Breast epithelium (tissue), 4 donors: ENCODE data around the gene KRTAP5-5. TPM values are rescaled to one million over a fixed set of nuclear protein-coding genes. Genes with fewer than 3 reads are reported as not detected.
A peak's percentile ranks its signal among the peaks of the same experiment; 100 is the strongest.

Source experiments
- DNase-seq, 2 donors: peaks; one replicate each; pipeline ENCODE4 v3.0.0-alpha.2; 2019; ENCODE audit warnings: low spot score in 2 of 2
- H3K27ac ChIP-seq, 2 donors: fragments of 200-600 bp; sonication (generic) in 1 of 2; one replicate each; pipeline ENCODE4 v1.5.1; 2016 to 2019; ENCODE audit warnings: mild to moderate bottlenecking in 1 of 2
- H3K27me3 ChIP-seq, 2 donors: fragments of 200-600 bp; sonication (generic) in 1 of 2; one replicate each; pipeline versions ENCODE4 v1.5.1 to v1.6.0; 2017 to 2019; ENCODE audit warnings: control low read depth in 1 of 2, mild to moderate bottlenecking in 1 of 2
- H3K36me3 ChIP-seq: fragments of 200-600 bp; one replicate; pipeline ENCODE4 v1.5.1; 2019
- H3K4me1 ChIP-seq, 2 donors: fragments of 200-600 bp; sonication (generic); one replicate each; pipeline ENCODE4 v1.5.1; 2016 to 2019; ENCODE audit warnings: control low read depth in 1 of 2
- H3K4me3 ChIP-seq, 3 donors: fragments of 200-600 bp; sonication (generic); 1 replicate in 2 of 3; 2 replicates in 1 of 3; pipeline ENCODE4 v1.5.1; 2016 to 2019; ENCODE audit warnings: mild to moderate bottlenecking in 3 of 3, moderate library complexity in 2 of 3
- H3K9me3 ChIP-seq, 2 donors: fragments of 200-600 bp; sonication (generic) in 1 of 2; one replicate each; pipeline ENCODE4 v1.5.1; 2016 to 2019; ENCODE audit warnings: control low read depth in 1 of 2
- CTCF ChIP-seq, 3 donors: fragments of 450-650 bp; IDR thresholded peaks; one replicate each; pipeline ENCODE4 v1.5.1; 2016 to 2017; ENCODE audit warnings: antibody characterized with exemption in 3 of 3, mild to moderate bottlenecking in 3 of 3, moderate library complexity in 3 of 3
- POLR2A ChIP-seq: fragments of 450-650 bp; IDR thresholded peaks from one replicate; pipeline ENCODE4 v1.6.1; 2016; ENCODE audit warnings: antibody characterized with exemption, mild to moderate bottlenecking, moderate library complexity
- POLR2AphosphoS5 ChIP-seq, 3 donors: sonication (generic); formaldehyde crosslinking; IDR thresholded peaks; one replicate each; pipeline ENCODE4 v1.6.1; 2017; ENCODE audit warnings: antibody characterized with exemption in 3 of 3
- intact Hi-C: fragments of 100-400 bp; cut with DNase I; formaldehyde crosslinking; loops from one replicate; pipeline ENCODE4 v1.15.1; 2023; ENCODE audit warnings: low total_unique reads
- total RNA-seq, 3 donors: library from RNA; depleted of rRNA; stranded (reverse); fragments of >200 nt; gene quantifications; one replicate each; pipeline ENCODE4 v1.1.0, GENCODE V29; 2016

The KRTAP5-5 gene
- total RNA-seq, 3 donors from 2014 or later: not detected

- intact Hi-C loops: no loop called here
- H3K27ac ChIP-seq: no peak overlapping the region
- no peaks in the 10 kb centered on the region for H3K9me3 ChIP-seq
- H3K36me3 ChIP-seq: no peaks in the 10 kb centered on the region
- no peak for DNase-seq
- H3K4me3 ChIP-seq: no peak overlapping the region
- TF ChIP-seq POLR2A: no peak
- no peak for TF ChIP-seq CTCF (IDR thresholded peaks at IDR 0.05)
- H3K4me1 ChIP-seq: no peaks in the 10 kb centered on the region
- peaks cover 0 to 30% of the 10 kb centered on the region in 2 donors for H3K27me3 ChIP-seq
These were observed 46.7 kb downstream of the KRTAP5-5 start for GRCh38 chr11:1676229-1676740.

GRCh38 chr11:1679881-1680280 is 50.3 kb downstream of the KRTAP5-5 start:
- Histone ChIP-seq H3K4me1 (no peaks in the 10 kb centered on the region), H3K27me3 (peaks cover 0 to 19% of the 10 kb centered on the region in 2 donors), H3K36me3 (no peaks in the 10 kb centered on the region), H3K27ac (no peak overlapping the region), H3K4me3 (no peak overlapping the region), H3K9me3 (no peaks in the 10 kb centered on the region)
- peak in 1 of 2 donors; percentile 4 for DNase-seq
- no peak for TF ChIP-seq CTCF (IDR thresholded peaks at IDR 0.05)
- no peak for TF ChIP-seq POLR2A
- TF ChIP-seq POLR2AphosphoS5 (IDR thresholded peaks at IDR 0.05): no peak
- intact Hi-C loops: no loop called here

Other genes starting within 250 kb of the KRTAP5-5 start
- gene BRSK2, start 239.8 kb upstream of the KRTAP5-5 start, total RNA-seq: under 1 TPM; 0.15 to 0.80 (median 0.66) TPM
- gene MOB2, start 143.0 kb upstream of the KRTAP5-5 start, total RNA-seq: 10 to 100 TPM; 36.4 to 46.1 (median 37.9) TPM
- gene DUSP8, start 57.5 kb upstream of the KRTAP5-5 start, total RNA-seq: 1 to 10 TPM in 2 of 3 donors, under 1 TPM in 1; 0.80 to 2.9 (median 1.6) TPM
- gene KRTAP5-1, start 44.5 kb upstream of the KRTAP5-5 start, total RNA-seq: not detected
- not detected for gene KRTAP5-2, start 31.5 kb upstream of the KRTAP5-5 start, total RNA-seq
- not detected for gene KRTAP5-3, start 21.3 kb upstream of the KRTAP5-5 start, total RNA-seq
- not detected for gene KRTAP5-4, start 7.6 kb upstream of the KRTAP5-5 start, total RNA-seq
- gene KRTAP5-6, start 67.4 kb downstream of the KRTAP5-5 start, total RNA-seq: not detected
- gene IFITM10, start 120.8 kb downstream of the KRTAP5-5 start, total RNA-seq: 10 to 100 TPM in 1 of 3 donors, 1 to 10 TPM in 1, under 1 TPM in 1; 0.33 to 14.0 (median 1.4) TPM
- gene CTSD, start 134.2 kb downstream of the KRTAP5-5 start, total RNA-seq: 100 to 1,000 TPM; 244 to 694 (median 667) TPM
- 10 to 100 TPM in 2 of 3 donors, not detected in 1; 10.7 to 12.1 TPM for gene SYT8, start 205.2 kb downstream of the KRTAP5-5 start, total RNA-seq
- gene TNNI2, start 209.2 kb downstream of the KRTAP5-5 start, total RNA-seq: 1 to 10 TPM in 2 of 3 donors, not detected in 1; 1.6 to 5.6 TPM
- 10 to 100 TPM; 21.4 to 36.0 (median 23.6) TPM for gene LSP1, start 223.3 kb downstream of the KRTAP5-5 start, total RNA-seq